Activated T-cell treated with anti-CD3 and anti-CD28 coated beads for 1 hour (primary cell): ENCODE data around the gene SMPD4.
"Not testable (repeated sequence)": the region's sequence is repeated elsewhere in the genome, so short reads cannot be mapped to it uniquely, and the experiment has no call there.

ENCODE experiments used
- DNase-seq: peaks from one replicate; pipeline ENCODE4 v3.0.0-alpha.2; 2020; ENCODE audit warnings: low read depth

The SMPD4 gene

DNA sequence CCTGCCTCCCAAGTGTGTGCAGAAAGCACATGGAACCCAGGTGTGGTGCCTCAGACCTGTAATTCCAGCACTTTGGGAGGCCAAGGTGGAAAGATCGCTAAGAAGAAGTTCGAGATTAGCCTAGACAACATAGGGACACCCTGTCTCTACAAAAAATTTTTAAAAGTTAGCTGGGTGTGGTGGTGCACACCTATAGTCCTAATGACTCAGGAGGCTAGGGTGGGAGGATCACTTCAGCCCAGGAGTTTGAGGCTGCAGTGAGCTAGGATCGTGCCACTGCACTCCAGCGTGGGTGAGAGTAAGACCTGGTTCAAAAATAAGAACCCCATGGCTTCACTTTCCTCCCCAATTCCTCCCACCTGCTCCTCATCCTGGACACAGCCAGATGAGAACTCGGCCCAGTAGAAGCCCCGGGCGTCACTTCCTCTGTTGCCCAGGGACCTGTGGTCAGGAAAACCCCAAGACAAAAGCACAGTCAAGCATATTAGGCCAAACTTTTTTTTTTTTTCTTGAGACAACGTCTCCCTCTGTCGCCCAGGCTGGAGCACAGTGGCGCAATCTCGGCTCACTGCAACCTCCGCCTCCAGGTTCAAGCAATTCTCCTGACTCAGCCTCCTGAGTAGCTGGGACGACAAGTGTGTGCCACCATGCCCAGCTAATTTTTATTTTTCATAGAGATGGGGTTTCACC is 23.4 kb downstream of the SMPD4 start:
- not testable (repeated sequence) for DNase-seq

DNA sequence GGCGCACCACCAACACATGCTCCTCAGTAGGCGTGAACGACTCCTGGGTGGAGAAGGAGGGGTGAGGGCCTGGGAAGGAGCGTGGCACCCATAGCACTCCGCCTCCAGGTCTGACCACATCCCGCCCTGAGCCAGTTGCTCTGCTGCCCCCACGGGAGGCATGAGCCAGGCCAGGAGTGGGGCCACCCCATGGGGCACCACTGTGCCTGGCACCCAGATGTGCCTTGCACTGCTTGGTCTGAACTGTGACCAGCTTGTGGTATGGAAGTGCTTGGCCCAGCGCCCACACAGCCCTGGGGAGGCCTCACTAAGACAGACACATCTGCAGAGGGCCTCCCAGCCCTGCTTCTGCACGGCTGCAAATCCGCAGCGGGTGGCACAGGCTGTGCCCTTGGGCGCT is 24.0 kb downstream of the SMPD4 start:
- DNase-seq, result not testable (repeated sequence)

- DNase-seq, result no peak
These were observed 24.8 kb downstream of the SMPD4 start for GRCh38 chr2:130156624-130157004.

GRCh38 chr2:130155956-130156623 is 25.3 kb downstream of the SMPD4 start:
- not testable (repeated sequence) for DNase-seq

DNA sequence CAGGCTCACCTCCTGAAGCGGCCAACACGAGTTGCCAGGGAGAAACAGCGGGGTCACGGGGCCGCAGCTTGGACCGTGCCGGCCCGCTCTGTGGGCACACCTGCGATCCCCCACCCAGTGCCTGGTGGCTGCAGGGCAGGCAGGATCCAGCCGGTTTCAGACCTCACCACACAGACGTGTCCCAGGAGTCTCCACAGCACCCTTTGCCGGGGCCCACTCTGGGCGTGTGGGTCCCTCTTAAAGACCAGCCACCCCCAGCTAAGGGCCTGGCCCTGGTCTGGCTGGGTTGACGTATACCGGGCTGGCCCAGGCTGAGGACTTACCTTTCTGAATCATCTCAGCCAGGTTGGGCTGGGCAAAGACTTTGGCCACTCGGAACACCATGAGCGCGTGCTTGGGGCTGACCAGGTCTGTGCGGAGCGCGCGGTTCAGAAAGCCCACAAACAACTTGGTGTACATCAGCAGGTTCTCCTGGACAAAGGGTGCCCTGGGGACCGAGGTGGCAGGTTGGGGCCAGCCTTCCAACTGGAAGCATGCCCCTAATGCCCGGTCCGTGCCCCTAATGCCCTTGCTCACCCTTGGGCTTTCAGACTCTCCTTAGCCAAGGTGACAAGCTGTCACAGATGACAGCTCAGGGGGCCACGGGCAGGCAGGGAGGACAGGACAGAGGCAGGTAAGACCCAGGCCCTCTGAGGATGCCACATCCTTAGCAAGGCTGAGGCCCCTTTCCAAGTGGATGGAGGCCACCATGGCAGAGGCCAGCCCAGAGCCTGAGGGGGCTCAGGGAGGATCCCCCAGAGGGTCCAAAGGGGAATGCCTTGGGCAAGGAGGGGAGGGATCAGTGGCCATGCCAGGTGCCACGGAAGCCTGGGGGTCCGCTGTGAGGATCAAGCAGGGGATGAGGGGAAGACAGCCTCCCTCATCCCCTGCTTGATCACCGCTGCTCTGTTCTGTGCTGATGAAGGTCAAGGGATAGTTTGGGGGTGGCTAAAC is 26.3 kb downstream of the SMPD4 start:
- no peak for DNase-seq

- DNase-seq, result not testable (repeated sequence)
These were observed 27.0 kb downstream of the SMPD4 start for GRCh38 chr2:130154423-130154770.

DNA sequence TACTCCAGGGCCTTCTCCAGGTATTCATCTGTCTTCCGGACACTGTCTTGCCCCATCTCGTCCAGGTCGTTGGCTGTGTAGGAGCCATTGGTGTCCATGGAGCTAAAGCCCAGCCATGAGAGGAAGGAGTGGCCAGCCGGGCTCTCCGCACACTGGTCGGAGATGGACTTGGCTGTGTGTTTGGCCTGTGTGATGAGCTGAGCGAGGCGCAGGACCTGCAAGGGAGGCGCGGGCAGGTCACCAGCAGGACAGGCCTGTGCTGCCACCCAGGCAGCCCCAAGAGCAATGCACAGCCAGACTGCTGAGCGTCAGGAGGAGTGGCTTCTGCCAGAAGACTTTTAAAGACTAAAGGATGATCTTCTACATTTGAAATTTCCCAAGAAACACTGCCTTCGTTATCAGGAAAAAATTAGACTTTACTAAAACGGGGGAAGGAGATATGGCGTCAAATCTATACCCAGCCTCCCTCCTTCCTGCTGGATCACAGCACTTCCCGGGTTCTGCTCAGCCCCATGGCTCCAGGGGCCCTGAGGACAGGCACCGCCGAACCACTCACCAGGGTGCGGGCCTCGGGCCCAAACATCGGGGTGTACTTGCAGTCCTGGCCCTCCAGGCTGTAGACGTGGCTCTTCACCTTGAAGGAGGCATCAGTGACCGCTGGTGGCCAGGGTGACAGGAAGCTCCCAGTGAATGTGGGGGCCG is 27.5 kb downstream of the SMPD4 start:
- DNase-seq, result not testable (repeated sequence)

DNA sequence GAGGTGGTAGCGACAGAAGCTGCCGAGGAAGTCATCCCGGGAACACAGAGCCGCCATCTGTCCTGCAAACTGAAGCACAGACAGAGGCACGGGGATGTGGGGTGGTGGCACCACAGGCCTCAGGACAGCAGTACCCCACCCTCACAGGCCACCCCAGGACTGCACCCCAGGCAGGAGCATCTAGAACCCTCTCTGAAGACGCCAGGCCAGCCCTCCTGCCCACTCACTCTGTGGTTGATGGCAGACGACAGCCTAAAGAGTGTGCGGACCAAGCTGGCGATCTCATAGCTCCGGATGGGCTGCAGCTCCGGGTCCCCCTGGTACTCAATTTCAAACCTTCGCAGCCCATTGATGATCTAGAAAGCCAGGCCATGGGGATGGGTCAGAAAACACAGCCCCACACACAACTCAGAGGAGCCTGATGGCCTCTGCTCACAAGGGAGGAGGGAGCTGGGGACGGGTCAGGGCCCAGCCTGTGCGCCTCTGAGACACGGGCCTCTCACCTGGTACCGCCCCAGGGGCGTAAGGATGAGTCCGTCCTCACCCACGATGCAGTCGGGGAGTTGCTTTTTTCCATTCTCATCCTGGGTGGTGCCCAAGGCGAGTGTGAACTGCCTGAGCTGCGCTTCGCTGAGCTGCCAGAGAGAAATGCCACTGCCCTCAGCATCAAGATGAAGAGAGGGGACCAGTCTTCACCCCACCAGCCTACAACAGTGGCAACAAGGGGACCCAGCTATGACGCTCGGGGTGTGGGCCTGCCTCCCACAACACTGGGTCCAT is 28.4 kb downstream of the SMPD4 start:
- no peak for DNase-seq

GRCh38 chr2:130152136-130152815 is 29.1 kb downstream of the SMPD4 start:
- DNase-seq, result not testable (repeated sequence)

GRCh38 chr2:130151145-130151512 is 30.3 kb downstream of the SMPD4 start:
- DNase-seq, result not testable (repeated sequence)

GRCh38 chr2:130150181-130151144 is 30.9 kb downstream of the SMPD4 start:
- DNase-seq, result no peak

DNA sequence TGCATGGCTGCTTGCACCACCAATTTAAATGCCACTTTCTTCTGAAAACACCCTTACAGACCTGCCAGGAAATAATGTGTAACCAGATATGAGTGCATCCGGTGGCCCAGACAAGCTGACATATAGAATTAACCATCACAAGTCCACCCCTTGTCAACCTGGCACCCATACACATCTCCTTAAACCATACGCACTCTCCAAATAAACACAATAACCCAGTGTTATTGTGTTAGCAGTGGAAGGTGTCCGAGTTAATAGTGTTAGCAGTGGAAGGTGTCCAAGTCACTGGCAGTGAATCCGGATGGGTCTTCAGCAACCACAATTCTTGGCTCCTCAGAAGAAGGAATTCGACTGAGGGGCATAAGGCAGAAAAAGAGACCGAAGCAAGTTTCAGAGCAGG is 32.9 kb downstream of the SMPD4 start:
- DNase-seq, result not testable (repeated sequence)

GRCh38 chr2:130145006-130145414 is 36.4 kb downstream of the SMPD4 start, which contains the start of gene CCDC74B:
Gene CCDC74B (minus strand): TSS chr2:130145112. CDS start chr2:130144996, 116 bp downstream.
- peak; percentile 33 for DNase-seq

GRCh38 chr2:130143266-130144039 is 37.9 kb downstream of the SMPD4 start:
- DNase-seq, result not testable (repeated sequence)

DNA sequence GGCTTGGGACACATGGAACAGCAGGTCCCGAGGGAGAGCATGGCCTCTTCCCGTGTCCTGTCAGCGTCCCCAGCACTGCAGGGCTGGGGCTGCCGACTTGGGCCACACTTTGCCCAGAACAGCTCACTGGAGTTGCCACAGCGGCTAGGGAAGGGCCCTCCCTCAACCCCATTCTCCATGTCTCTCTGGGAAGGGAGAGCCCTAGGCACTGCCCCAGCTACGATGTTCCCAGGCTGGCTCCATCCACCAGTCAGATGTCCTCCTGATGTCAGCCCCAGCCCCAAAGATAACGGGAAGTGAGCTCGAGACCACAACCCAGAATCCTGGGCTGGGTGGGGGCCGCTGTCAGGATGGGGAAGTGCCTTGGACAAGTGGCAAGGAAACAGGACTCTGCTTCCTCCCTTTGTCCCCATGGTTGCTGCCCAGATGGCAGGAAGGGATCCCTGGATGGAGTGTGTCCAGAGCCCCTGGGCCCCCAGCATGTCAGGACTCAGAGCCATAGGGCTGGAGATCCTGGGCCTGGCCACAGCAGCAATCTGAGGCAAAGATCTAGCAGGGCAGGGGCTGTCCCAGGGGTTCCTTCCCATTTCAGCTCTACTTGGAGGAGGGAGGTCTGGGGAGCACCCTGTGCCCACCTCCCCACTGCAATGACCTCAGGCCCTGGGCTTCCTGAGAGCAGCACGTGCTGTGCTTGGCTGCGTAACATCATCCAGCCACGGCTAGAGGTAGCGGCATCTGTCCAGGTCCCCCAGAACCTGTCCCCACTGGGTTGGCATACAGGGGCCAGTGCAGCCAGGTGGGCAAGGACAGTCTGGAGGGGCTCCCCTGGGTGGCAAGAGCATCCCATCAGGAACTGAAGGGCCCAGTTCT is 38.8 kb downstream of the SMPD4 start:
- DNase-seq, result not testable (repeated sequence)

GRCh38 chr2:130141645-130142370 is 39.6 kb downstream of the SMPD4 start:
- DNase-seq, result not testable (repeated sequence)

DNA sequence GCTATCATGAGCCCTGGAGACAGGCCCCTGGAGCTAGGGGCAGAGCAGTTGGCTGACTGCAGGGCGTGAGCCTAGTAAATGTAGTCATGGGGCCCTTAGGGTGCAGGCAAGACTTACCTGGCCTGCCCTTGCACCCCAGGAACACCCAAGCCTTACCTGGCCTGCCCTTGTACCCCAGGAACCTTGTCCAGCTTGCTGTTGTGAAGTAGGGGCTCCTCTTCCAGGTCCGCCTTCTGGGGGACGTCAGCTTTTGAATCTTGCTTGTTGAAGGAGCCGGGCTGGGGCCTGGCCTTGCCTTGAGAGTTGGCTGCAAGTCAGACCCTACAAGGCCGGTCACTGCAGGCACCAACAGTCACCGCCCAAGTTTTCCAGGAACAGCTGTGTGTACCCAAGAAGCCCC is 40.4 kb downstream of the SMPD4 start:
- DNase-seq, result not testable (repeated sequence)
